ENCODE data around the gene CEP170B. TPM values are rescaled to one million over a fixed set of nuclear protein-coding genes. Genes with fewer than 3 reads are reported as not detected.
"Not testable (repeated sequence)": the region's sequence is repeated elsewhere in the genome, so short reads cannot be mapped to it uniquely, and the experiment has no call there.

CEP170B gene
- total RNA-seq, 1 donor from 2014 or later: 55.4 TPM

DNA sequence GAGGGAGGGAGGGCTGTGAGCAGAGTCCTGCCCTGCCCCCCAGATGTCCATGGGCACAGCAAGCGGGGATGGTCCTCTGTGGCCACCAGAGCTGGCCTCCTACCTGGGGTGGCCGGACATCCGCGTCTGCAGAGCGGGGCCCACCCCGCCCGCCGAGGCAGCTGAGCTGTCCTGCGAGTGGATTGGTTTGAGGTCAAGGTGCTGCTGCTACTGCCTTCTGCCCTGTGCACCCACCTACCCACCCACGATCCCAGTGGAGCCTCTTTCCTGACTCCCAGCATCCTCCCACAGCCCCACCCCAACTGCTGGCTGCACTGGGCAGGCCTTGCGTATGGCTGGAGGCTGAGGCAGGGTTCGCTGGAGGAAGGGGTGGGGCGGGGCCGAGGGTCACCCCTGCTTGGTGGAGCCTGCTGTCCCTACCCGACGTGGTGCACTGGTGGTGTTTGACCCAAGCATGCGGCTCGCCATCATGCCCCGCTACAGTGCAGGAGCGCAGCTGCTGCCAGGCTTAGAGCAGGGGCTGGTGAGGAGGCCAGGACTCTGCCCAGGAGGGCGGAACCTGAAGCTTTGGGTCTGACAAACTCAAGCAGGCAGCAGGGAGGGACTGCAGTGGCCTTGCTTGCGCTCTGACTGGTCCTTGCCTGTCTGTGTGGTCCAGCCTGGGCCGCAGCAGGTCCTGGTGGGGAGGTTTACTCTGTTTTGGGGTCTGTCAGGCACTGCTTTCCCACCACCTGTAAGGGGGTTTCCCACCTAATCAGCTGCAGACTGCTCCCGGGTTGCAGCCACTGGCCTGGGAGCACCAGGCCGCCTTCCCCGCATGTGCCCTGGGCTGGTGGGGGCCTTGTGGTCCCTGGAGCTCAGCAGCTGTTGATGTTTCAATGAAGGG lies 23.7 kb downstream of the CEP170B start:
- Histone ChIP-seq H3K9me3 (ENCODE audit: insufficient read depth, low read depth, low read length) (no peaks in the 10 kb centered on the region), H2AFZ (ENCODE audit: low read depth, low read length) (no peak overlapping the region), H4K20me1 (ENCODE audit: insufficient read depth, low read length) (peaks cover 4% of the 10 kb centered on the region), H3K36me3 (ENCODE audit: insufficient read depth, low read length) (no peaks in the 10 kb centered on the region), H3K79me2 (ENCODE audit: insufficient read depth, low read length) (no peaks in the 10 kb centered on the region), H3K4me3 (ENCODE audit: insufficient read depth, low read depth, low read length) (no peak overlapping the region), H3K4me1 (ENCODE audit: insufficient read depth, low read length) (no peaks in the 10 kb centered on the region), H3K27ac (ENCODE audit: low read depth, low read length) (no peak overlapping the region), H3K4me2 (ENCODE audit: low read length) (no peak overlapping the region), H3K9ac (ENCODE audit: low read length) (no peak overlapping the region), H3K27me3 (ENCODE audit: insufficient read depth, low read length) (no peaks in the 10 kb centered on the region)
- no peaks in the 10 kb centered on the region for H3K36me3 Mint-ChIP-seq (ENCODE audit: low read depth, unreplicated experiment)
- FAIRE-seq (no peak), DNase-seq (ENCODE audit: low read depth) (no peak)
- no peaks in the 10 kb centered on the region for H3K9me3 Mint-ChIP-seq (ENCODE audit: unreplicated experiment)
- no peak for TF ChIP-seq EZH2 (IDR thresholded peaks at IDR 0.05; ENCODE audit: insufficient read depth, low read length)
- TF ChIP-seq, protein P1, sequence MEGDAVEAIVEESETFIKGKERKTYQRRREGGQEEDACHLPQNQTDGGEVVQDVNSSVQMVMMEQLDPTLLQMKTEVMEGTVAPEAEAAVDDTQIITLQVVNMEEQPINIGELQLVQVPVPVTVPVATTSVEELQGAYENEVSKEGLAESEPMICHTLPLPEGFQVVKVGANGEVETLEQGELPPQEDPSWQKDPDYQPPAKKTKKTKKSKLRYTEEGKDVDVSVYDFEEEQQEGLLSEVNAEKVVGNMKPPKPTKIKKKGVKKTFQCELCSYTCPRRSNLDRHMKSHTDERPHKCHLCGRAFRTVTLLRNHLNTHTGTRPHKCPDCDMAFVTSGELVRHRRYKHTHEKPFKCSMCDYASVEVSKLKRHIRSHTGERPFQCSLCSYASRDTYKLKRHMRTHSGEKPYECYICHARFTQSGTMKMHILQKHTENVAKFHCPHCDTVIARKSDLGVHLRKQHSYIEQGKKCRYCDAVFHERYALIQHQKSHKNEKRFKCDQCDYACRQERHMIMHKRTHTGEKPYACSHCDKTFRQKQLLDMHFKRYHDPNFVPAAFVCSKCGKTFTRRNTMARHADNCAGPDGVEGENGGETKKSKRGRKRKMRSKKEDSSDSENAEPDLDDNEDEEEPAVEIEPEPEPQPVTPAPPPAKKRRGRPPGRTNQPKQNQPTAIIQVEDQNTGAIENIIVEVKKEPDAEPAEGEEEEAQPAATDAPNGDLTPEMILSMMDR (IDR thresholded peaks at IDR 0.05; ENCODE audit: insufficient read depth, low read depth, low read length): no peak
- H3K27ac Mint-ChIP-seq (ENCODE audit: unreplicated experiment): no peak overlapping the region
- H3K4me3 Mint-ChIP-seq (ENCODE audit: unreplicated experiment): no peak overlapping the region
- no peaks in the 10 kb centered on the region for H3K27me3 Mint-ChIP-seq (ENCODE audit: low read depth, unreplicated experiment)
- H3K4me1 Mint-ChIP-seq (ENCODE audit: low read depth, unreplicated experiment): no peaks in the 10 kb centered on the region

DNA sequence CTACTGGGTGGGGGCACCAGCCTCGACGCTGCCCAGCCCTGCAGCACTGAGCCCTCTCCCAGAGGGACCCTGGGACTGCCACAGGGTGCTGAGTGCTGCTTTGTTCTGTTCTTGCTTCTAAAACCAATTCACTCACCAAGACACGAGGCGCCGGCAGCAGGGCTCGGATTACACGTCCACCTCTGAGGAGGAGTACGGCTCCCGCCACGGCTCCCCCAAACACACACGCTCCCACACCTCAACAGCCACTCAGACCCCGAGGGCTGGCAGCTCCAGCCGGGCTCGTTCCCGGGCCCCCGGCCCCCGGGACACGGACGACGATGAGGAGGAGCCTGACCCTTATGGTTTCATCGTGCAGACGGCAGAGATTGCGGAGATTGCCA lies 24.3 kb downstream of the CEP170B start:
- Histone ChIP-seq H4K20me1 (ENCODE audit: insufficient read depth, low read length) (peaks cover 4% of the 10 kb centered on the region), H3K4me1 (ENCODE audit: insufficient read depth, low read length) (no peaks in the 10 kb centered on the region), H3K27ac (ENCODE audit: low read depth, low read length) (no peak overlapping the region), H2AFZ (ENCODE audit: low read depth, low read length) (no peak overlapping the region), H3K4me3 (ENCODE audit: insufficient read depth, low read depth, low read length) (no peak overlapping the region), H3K9ac (ENCODE audit: low read length) (no peak overlapping the region), H3K36me3 (ENCODE audit: insufficient read depth, low read length) (no peaks in the 10 kb centered on the region), H3K9me3 (ENCODE audit: insufficient read depth, low read depth, low read length) (no peaks in the 10 kb centered on the region), H3K27me3 (ENCODE audit: insufficient read depth, low read length) (no peaks in the 10 kb centered on the region), H3K79me2 (ENCODE audit: insufficient read depth, low read length) (no peaks in the 10 kb centered on the region), H3K4me2 (ENCODE audit: low read length) (no peak overlapping the region)
- Mint-ChIP-seq H3K4me3 (ENCODE audit: unreplicated experiment) (no peak overlapping the region), H3K27ac (ENCODE audit: unreplicated experiment) (no peak overlapping the region), H3K9me3 (ENCODE audit: unreplicated experiment) (no peaks in the 10 kb centered on the region), H3K27me3 (ENCODE audit: low read depth, unreplicated experiment) (no peaks in the 10 kb centered on the region), H3K4me1 (ENCODE audit: low read depth, unreplicated experiment) (no peaks in the 10 kb centered on the region), H3K36me3 (ENCODE audit: low read depth, unreplicated experiment) (peaks cover 2% of the 10 kb centered on the region)
- no peak for DNase-seq (ENCODE audit: low read depth)
- no peak for FAIRE-seq
- no peak for TF ChIP-seq EZH2 (IDR thresholded peaks at IDR 0.05; ENCODE audit: insufficient read depth, low read length)
- TF ChIP-seq, protein P1 (IDR thresholded peaks at IDR 0.05; ENCODE audit: insufficient read depth, low read depth, low read length): no peak

DNA sequence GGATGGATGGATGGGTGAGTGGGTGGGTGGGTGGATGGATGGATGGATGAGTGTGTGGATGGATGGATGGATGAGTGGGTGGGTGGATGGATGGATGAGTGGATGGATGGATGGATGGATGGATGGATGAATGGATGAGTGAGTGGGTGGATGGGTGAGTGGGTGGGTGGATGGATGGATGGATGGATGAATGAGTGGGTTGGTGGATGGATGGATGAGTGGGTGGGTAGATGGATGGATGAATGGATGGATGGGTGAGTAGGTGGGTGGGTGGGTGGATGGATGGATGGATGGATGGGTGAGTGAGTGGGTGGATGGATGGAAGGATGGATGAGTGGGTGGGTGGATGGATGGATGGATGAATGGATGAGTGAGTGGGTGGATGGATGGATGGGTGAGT lies 25.2 kb downstream of the CEP170B start:
- H3K4me1 ChIP-seq (ENCODE audit: insufficient read depth, low read length); H2AFZ ChIP-seq (ENCODE audit: low read depth, low read length); H3K4me2 ChIP-seq (ENCODE audit: low read length); H3K79me2 ChIP-seq (ENCODE audit: insufficient read depth, low read length); H3K27me3 ChIP-seq (ENCODE audit: insufficient read depth, low read length); H3K36me3 Mint-ChIP-seq (ENCODE audit: low read depth, unreplicated experiment); H3K27me3 Mint-ChIP-seq (ENCODE audit: low read depth, unreplicated experiment); H3K27ac Mint-ChIP-seq (ENCODE audit: unreplicated experiment); H3K27ac ChIP-seq (ENCODE audit: low read depth, low read length); H3K4me1 Mint-ChIP-seq (ENCODE audit: low read depth, unreplicated experiment); H3K9me3 ChIP-seq (ENCODE audit: insufficient read depth, low read depth, low read length); H3K36me3 ChIP-seq (ENCODE audit: insufficient read depth, low read length); H3K4me3 Mint-ChIP-seq (ENCODE audit: unreplicated experiment); H3K4me3 ChIP-seq (ENCODE audit: insufficient read depth, low read depth, low read length); DNase-seq (ENCODE audit: low read depth); H3K9me3 Mint-ChIP-seq (ENCODE audit: unreplicated experiment); H4K20me1 ChIP-seq (ENCODE audit: insufficient read depth, low read length); H3K9ac ChIP-seq (ENCODE audit: low read length); FAIRE-seq: not testable (repeated sequence)

All from astrocyte (in vitro differentiated cells and primary cell).